Measurements from ENCODE around the gene VPS13C.
A peak's percentile ranks its signal among the peaks of the same experiment; 100 is the strongest.

The VPS13C gene

DNA sequence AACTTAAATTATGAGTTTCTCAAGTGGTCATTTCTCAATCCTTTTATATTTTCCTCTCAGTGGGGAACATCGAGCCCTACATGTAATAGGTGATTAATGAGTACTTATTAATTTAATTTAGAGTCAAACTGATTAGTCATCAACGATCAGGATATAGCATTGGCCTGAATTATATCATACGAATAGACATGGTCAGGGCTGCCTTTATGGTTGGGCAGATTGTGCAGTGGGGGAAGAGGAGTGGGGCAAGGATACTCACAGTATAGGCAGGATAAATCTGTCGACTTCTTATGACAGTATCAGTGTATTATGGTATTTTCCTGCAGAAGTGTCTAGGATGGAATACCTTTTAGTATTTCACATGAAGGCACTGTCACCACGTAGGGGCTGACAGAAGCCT lies 33.6 kb upstream of the VPS13C start:
- TF ChIP-seq, protein P1, sequence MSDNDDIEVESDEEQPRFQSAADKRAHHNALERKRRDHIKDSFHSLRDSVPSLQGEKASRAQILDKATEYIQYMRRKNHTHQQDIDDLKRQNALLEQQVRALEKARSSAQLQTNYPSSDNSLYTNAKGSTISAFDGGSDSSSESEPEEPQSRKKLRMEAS (IDR thresholded peaks at IDR 0.05) = no peak
- TF ChIP-seq YY1 (IDR thresholded peaks at IDR 0.05; ENCODE audit: low read depth) = no peak
- no peak for TF ChIP-seq ZBTB7A (IDR thresholded peaks at IDR 0.05; ENCODE audit: low read depth)
- no peak for TF ChIP-seq TAF1 (IDR thresholded peaks at IDR 0.05; ENCODE audit: low read depth)
- TF ChIP-seq NFIC (IDR thresholded peaks at IDR 0.05) = no peak
- no peak for TF ChIP-seq TEAD4 (IDR thresholded peaks at IDR 0.05)
- TF ChIP-seq CEBPB (IDR thresholded peaks at IDR 0.05) = no peak
- no peak for TF ChIP-seq EP300 (IDR thresholded peaks at IDR 0.05; ENCODE audit: borderline replicate concordance)
- TF ChIP-seq TCF12 (IDR thresholded peaks at IDR 0.05; ENCODE audit: low read depth) = no peak
- TF ChIP-seq, protein P2, sequence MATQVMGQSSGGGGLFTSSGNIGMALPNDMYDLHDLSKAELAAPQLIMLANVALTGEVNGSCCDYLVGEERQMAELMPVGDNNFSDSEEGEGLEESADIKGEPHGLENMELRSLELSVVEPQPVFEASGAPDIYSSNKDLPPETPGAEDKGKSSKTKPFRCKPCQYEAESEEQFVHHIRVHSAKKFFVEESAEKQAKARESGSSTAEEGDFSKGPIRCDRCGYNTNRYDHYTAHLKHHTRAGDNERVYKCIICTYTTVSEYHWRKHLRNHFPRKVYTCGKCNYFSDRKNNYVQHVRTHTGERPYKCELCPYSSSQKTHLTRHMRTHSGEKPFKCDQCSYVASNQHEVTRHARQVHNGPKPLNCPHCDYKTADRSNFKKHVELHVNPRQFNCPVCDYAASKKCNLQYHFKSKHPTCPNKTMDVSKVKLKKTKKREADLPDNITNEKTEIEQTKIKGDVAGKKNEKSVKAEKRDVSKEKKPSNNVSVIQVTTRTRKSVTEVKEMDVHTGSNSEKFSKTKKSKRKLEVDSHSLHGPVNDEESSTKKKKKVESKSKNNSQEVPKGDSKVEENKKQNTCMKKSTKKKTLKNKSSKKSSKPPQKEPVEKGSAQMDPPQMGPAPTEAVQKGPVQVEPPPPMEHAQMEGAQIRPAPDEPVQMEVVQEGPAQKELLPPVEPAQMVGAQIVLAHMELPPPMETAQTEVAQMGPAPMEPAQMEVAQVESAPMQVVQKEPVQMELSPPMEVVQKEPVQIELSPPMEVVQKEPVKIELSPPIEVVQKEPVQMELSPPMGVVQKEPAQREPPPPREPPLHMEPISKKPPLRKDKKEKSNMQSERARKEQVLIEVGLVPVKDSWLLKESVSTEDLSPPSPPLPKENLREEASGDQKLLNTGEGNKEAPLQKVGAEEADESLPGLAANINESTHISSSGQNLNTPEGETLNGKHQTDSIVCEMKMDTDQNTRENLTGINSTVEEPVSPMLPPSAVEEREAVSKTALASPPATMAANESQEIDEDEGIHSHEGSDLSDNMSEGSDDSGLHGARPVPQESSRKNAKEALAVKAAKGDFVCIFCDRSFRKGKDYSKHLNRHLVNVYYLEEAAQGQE (IDR thresholded peaks at IDR 0.05; ENCODE audit: low read depth) = no peak
- TF ChIP-seq CREB1 (IDR thresholded peaks at IDR 0.05; ENCODE audit: low read depth) = no peak
- TF ChIP-seq RAD21 (IDR thresholded peaks at IDR 0.05; ENCODE audit: low read depth) = no peak
- TF ChIP-seq FOXM1 (IDR thresholded peaks at IDR 0.05; ENCODE audit: borderline replicate concordance, low read depth) = no peak
- TF ChIP-seq, protein P3, sequence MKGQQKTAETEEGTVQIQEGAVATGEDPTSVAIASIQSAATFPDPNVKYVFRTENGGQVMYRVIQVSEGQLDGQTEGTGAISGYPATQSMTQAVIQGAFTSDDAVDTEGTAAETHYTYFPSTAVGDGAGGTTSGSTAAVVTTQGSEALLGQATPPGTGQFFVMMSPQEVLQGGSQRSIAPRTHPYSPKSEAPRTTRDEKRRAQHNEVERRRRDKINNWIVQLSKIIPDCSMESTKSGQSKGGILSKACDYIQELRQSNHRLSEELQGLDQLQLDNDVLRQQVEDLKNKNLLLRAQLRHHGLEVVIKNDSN (IDR thresholded peaks at IDR 0.05) = no peak
- no peak for TF ChIP-seq EGR1 (IDR thresholded peaks at IDR 0.05)

DNA sequence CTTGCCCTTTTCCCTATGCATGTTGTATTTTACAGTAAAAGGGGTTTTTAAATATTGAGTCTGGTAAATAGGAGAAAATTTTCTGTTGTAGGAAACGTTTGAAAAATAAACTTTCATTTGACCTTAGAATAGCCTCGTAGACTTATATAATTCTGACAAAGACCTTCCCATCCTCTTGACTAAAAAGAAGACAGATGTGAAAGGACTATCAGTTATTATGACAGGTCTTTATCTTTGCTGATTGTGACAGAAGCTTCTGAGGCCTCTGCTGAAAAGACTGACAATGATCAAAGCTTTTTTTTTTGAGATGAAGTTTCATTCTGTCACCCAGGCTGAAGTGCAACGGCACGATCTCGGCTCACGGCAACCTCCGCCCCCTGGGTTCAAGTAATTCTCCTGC lies 30.7 kb upstream of the VPS13C start:
- TF ChIP-seq FOXM1 (IDR thresholded peaks at IDR 0.05; ENCODE audit: borderline replicate concordance, low read depth) = no peak

DNA sequence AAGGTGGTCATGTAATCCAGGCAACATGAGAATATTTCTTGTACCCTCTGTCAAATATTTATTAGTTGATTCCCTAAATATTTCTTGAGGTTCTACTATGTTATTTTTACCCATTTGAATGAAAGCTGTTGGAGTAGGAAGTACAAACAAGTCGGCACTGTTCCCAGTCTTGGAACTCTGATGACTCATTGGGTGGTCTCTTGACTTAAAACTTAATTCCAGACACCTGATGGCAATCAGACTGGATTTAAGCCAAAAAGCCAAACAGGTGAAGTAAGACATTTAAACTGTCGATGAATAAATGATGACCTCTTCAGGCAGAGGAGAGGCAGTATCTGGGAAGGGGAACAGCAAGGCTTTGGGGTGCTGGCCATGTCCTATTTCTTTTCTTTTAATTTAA lies 29.4 kb upstream of the VPS13C start:
- TF ChIP-seq CREB1 (IDR thresholded peaks at IDR 0.05; ENCODE audit: low read depth) (no peak), NFIC (IDR thresholded peaks at IDR 0.05) (0 out of 2 replicates have a peak, but pooled peaks have one; percentile 28), RAD21 (IDR thresholded peaks at IDR 0.05; ENCODE audit: low read depth) (peak; percentile 17; the same call in 1 of the 2 replicates)

DNA sequence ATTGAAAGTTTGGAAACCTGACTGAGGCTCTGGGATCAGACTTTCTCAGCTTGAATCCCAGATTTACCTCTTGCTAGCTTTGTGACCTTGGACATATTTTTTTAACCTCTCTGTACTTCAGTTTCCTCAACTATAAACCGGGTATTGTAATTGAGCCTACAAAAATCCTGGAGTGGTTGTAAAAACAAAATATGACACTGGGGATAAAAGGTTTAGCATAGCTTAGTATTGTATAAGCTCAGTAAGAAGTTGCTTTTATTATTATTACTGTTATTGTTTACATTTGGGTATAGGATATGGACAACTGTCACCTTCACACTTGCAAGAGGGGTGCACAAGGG lies 28.1 kb upstream of the VPS13C start:
- TF ChIP-seq TCF12 (IDR thresholded peaks at IDR 0.05; ENCODE audit: low read depth) (no peak), ZBTB7A (IDR thresholded peaks at IDR 0.05; ENCODE audit: low read depth) (no peak), CEBPB (IDR thresholded peaks at IDR 0.05) (no peak), EGR1 (IDR thresholded peaks at IDR 0.05) (no peak), TAF1 (IDR thresholded peaks at IDR 0.05; ENCODE audit: low read depth) (no peak), YY1 (IDR thresholded peaks at IDR 0.05; ENCODE audit: low read depth) (no peak), EP300 (IDR thresholded peaks at IDR 0.05; ENCODE audit: borderline replicate concordance) (no peak), TEAD4 (IDR thresholded peaks at IDR 0.05) (no peak), RAD21 (IDR thresholded peaks at IDR 0.05; ENCODE audit: low read depth) (no peak), CREB1 (IDR thresholded peaks at IDR 0.05; ENCODE audit: low read depth) (no peak), NFIC (IDR thresholded peaks at IDR 0.05) (no peak)
- TF ChIP-seq, protein P1 (IDR thresholded peaks at IDR 0.05) = no peak
- TF ChIP-seq, protein P2 (IDR thresholded peaks at IDR 0.05; ENCODE audit: low read depth) = no peak
- TF ChIP-seq, protein P3 (IDR thresholded peaks at IDR 0.05) = no peak

DNA sequence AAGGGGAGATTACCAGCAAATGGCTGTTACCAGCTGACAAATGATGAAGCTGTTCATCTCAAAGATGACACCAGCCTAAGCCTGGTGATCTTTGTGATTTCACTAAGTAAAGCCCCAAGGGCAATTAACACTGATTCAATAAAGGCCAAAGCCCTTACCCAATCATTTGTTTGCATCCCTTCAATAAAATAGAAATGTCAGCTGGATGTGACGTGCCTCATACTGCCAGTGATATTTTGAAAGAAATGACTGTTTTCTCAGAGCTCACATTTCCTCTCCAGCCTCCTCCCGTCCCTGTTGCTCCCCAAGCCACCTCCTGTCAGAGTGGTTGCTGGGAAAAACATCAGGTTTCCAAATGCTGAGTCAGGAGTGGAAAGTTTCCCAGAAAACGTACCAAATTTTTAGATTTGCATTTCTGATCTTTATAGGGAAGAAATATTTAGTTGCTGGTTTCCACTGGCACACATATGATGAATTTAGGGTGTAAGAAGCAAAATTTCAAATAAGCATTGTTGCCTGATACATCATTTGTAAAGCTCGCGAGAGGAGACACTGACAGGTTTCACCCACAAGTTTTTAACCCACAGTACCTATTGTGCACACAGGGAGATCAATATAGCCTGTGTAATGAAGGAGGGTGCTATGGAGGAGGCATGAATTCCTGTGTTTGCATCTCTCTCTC lies 27.6 kb upstream of the VPS13C start:
- TF ChIP-seq NFIC (IDR thresholded peaks at IDR 0.05) (no peak), FOXM1 (IDR thresholded peaks at IDR 0.05; ENCODE audit: borderline replicate concordance, low read depth) (no peak), ZBTB7A (IDR thresholded peaks at IDR 0.05; ENCODE audit: low read depth) (no peak), EGR1 (IDR thresholded peaks at IDR 0.05) (no peak), TCF12 (IDR thresholded peaks at IDR 0.05; ENCODE audit: low read depth) (no peak)
- TF ChIP-seq, protein P2 (IDR thresholded peaks at IDR 0.05; ENCODE audit: low read depth) = no peak
